ENCODE measurements around the gene TAPT1.

Gene TAPT1

DNA sequence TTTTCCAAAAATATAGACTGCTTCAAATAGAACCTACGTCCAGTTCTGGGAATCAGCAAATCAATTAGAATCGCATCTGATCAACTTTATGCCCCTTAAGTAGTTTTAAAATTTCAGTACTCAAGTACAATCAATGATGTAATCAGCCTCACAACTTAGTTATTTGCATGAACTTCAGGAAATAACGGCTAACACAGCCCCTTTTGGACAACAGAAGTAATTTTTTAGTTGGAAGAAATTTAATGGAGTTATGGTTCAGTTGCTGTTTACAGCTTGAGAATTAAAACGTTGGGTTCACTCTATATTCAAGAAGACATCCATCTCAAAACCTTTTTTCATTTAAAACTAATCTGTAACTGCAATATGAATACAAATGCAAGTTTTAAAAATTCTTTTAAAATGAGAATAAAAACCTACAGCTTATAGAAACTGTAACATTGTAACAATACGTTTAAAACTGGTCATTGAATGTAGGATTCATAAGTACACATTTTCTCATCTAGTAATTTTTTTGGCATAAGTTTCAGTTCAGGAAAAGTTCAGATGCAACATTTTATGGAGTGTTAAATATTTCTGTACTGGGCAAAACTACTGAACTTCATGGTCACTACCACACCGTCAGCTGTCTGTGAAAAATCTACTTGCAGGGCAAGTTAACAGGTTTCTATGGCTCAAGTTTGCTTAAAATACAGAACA lies 956 bp downstream of the TAPT1 start:
- no peak for TF ChIP-seq ZFX (IDR thresholded peaks at IDR 0.05; ENCODE audit: borderline replicate concordance)
- TF ChIP-seq, protein P1, sequence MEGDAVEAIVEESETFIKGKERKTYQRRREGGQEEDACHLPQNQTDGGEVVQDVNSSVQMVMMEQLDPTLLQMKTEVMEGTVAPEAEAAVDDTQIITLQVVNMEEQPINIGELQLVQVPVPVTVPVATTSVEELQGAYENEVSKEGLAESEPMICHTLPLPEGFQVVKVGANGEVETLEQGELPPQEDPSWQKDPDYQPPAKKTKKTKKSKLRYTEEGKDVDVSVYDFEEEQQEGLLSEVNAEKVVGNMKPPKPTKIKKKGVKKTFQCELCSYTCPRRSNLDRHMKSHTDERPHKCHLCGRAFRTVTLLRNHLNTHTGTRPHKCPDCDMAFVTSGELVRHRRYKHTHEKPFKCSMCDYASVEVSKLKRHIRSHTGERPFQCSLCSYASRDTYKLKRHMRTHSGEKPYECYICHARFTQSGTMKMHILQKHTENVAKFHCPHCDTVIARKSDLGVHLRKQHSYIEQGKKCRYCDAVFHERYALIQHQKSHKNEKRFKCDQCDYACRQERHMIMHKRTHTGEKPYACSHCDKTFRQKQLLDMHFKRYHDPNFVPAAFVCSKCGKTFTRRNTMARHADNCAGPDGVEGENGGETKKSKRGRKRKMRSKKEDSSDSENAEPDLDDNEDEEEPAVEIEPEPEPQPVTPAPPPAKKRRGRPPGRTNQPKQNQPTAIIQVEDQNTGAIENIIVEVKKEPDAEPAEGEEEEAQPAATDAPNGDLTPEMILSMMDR (IDR thresholded peaks at IDR 0.05) = no peak
- peak overlapping the region; percentile 92 for H3K27ac ChIP-seq

DNA sequence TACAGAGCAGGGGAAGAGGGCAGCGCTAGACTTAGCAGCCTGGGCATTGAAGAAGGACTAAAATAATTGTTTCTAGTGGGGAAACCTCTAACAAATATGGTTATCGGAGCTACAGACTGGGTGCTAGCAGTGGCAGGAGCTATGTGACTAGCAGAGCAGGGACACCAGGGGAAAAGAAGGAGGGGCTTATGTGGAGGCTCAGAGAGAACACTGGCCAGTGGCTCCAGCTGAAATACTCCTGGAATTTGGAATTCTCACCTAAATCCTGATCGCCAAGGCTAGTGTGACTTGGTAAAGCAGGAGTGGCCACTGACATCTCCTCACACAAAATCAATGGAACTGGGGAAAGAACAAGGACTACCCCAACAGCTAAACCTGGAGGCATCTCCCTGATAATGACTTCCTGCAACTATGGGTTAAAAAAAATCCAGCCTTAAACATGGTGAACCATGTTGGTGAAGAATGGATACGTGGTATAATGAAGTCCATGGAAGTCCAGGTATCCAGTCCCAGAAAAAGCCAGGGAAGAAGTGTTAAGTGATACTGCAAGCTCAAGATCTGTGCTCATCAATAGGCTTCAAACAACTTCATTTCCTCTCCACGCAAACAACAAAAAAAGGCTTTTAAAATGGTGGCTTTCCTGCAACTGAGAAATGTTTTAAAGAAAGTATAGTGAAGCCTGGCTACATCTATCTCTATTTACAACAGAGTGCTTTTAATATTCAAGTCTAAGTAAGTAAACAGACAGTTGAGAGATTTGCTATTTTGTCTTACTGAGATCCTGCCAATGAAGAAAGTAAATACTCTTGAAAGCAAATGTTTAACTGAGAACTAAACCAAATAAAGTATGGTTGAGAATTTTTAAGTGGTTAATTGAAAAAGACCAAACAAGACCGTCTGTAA lies 1.8 kb downstream of the TAPT1 start:
- H3K27ac ChIP-seq = peak overlapping the region; percentile 92

DNA sequence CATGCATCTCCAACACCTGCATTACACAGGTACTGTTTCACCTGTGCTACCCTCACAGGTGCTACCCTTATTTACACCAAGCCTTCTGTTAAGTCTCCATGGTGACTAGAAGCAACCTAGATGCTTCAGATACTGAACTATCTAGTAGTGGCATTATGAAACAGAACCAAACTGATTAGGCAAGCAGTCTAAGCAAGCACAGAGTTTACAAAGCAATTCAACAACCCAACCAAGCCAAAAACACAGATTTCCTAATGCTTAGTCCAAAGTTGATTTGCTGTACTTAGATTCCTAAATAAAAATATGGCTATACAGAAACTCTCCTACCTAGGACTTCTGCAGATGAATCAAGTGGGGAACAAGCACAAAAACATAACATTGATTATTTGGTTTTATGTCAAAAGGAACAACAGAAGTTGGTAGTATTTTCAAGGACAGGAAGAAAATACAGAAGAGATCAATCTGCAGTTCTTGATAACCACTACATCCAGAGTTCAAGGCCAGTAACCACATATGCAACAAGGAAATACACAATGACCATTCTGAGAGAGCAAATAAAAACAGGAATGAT lies 3.2 kb downstream of the TAPT1 start:
- no peak overlapping the region for H3K27ac ChIP-seq
- TF ChIP-seq ZFX (IDR thresholded peaks at IDR 0.05; ENCODE audit: borderline replicate concordance) = no peak
- TF ChIP-seq, protein P1 (IDR thresholded peaks at IDR 0.05) = no peak

More for the DNA sequence above, 1.8 kb downstream of the TAPT1 start:
- TF ChIP-seq, protein P1 (IDR thresholded peaks at IDR 0.05) = no peak
- TF ChIP-seq ZFX (IDR thresholded peaks at IDR 0.05; ENCODE audit: borderline replicate concordance) = no peak

DNA sequence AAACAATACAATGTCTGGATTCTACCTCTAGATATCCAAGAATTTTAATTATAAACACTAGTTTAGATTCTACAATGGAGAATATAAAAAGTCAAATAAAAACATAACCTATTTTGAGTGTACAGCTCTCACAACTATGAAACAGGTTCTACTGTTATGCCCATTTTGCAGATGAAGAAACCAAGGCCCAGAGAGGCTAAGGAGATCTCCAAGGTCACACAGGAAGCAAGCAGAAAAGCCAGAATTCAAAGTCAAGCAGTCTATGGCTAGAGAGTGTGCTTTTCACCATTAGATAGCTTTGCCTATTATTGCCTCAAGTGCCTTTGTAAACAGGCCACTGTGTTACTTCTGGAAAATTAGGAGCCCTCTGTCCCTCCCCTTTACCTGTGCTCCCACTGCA lies 7.3 kb downstream of the TAPT1 start:
- no peak overlapping the region for H3K27ac ChIP-seq
- no peak for TF ChIP-seq ZFX (IDR thresholded peaks at IDR 0.05; ENCODE audit: borderline replicate concordance)
- TF ChIP-seq, protein P1 (IDR thresholded peaks at IDR 0.05) = no peak

DNA sequence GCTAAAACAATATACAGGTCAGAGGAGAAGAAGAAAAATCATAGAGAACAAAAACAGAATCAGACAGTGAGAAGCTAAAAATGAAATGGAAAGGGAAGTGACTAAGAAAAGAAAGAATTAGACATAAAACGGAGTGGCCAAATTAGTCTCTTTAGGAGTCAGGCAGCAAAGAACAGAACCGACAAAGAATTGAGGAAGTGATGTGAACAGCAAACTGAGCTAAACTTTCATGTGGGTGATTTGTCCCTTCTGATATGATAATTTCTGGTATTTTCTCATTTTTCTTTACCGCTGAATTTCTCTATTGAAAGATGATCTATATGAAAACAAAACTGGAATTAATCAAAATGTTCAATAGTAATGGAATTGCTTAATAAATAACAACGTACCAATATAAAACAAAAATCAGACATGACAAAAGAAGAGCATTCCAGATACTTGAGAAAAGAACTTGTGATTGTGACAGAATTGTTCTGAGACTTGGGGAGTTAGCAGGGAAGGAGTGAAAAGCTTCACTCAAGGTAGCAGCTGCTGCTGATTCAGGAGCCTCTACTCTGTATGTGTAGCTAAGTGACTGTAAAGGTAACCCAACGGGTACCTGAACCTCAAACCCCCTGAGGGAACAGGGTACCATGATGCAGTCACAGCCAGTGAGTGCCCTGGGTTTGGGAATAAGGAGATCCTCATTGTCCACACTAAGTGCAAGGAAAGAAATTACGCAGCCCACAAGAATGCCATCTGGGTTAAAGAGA lies 8.8 kb downstream of the TAPT1 start:
- TF ChIP-seq, protein P1 (IDR thresholded peaks at IDR 0.05) = no peak
- no peak for TF ChIP-seq ZFX (IDR thresholded peaks at IDR 0.05; ENCODE audit: borderline replicate concordance)
- no peak overlapping the region for H3K27ac ChIP-seq

DNA sequence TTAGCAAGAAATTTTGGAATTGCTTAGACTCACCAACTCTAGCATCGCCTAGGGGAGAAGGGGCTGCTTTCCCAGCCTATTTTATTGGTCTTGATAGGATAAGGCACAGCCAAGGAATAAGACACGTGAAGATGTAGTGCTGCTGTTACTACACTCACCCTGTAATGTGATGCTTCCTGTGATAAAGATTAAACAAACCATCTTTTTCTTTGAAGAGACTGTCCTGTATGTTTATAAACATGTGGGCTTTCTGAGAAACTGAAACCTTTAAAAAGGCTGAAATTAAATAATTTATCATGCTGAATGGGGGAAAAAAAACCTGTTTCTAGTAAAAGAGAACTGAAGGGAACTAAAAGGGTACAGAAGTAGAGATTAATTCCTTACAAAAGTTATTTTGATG lies 13.2 kb downstream of the TAPT1 start:
- TF ChIP-seq ZFX (IDR thresholded peaks at IDR 0.05; ENCODE audit: borderline replicate concordance) = no peak
- TF ChIP-seq, protein P1 (IDR thresholded peaks at IDR 0.05) = no peak
- no peak overlapping the region for H3K27ac ChIP-seq
